Measurements from ENCODE around the gene FSTL4.

DNA sequence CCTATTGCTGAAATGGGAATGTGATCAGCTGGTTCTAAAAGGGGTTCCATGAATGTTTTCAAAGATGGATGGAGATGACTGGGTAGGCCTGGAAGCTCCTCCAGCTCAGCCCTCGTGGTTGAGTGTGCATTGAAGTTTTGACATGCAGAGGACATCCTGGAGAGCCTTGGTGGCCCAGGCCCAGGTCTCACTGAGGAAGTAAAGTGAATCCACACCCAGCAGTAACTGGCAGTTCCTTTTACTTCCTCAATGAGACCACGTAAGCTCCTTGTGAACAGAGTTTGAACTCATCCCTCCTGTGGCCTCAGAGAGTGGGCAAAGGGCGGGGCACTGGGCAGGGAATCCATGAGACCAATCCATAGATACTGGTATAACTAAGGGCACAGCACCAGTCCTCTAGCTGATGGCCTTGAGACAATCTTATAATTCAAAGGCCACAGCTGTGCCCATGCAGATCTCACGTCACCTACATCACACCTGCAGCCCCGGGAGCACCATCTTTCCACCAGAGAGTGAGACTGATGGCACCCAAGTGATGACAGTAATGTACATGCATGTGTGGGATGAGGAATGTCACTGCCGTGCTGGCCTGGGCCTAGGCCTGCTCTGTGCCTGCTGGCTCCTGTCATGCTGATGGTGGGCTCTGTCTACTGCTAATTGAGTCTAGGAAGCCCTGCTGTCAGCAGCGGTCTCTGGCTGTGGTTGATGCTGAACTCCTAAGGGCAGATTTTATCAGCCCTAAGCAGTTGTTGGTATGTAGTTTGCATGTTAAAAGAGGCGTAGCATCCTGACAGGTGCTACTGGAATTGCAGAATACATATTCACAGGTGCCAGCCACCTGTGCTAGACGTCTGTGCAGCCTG, 257.8 kb downstream of the FSTL4 start:
- TF ChIP-seq RARB (CRISPR knock-in tag; IDR thresholded peaks at IDR 0.05) (no peak), ZC3H10 (CRISPR knock-in tag; IDR thresholded peaks at IDR 0.05) (no peak), ISL1 (CRISPR knock-in tag; IDR thresholded peaks at IDR 0.05) (no peak), ZNF70 (CRISPR knock-in tag; IDR thresholded peaks at IDR 0.05) (no peak), TOX (CRISPR knock-in tag; IDR thresholded peaks at IDR 0.05; ENCODE audit: borderline replicate concordance) (no peak), ESRRG (CRISPR knock-in tag; IDR thresholded peaks at IDR 0.05) (no peak)
- TF ChIP-seq, protein P1, sequence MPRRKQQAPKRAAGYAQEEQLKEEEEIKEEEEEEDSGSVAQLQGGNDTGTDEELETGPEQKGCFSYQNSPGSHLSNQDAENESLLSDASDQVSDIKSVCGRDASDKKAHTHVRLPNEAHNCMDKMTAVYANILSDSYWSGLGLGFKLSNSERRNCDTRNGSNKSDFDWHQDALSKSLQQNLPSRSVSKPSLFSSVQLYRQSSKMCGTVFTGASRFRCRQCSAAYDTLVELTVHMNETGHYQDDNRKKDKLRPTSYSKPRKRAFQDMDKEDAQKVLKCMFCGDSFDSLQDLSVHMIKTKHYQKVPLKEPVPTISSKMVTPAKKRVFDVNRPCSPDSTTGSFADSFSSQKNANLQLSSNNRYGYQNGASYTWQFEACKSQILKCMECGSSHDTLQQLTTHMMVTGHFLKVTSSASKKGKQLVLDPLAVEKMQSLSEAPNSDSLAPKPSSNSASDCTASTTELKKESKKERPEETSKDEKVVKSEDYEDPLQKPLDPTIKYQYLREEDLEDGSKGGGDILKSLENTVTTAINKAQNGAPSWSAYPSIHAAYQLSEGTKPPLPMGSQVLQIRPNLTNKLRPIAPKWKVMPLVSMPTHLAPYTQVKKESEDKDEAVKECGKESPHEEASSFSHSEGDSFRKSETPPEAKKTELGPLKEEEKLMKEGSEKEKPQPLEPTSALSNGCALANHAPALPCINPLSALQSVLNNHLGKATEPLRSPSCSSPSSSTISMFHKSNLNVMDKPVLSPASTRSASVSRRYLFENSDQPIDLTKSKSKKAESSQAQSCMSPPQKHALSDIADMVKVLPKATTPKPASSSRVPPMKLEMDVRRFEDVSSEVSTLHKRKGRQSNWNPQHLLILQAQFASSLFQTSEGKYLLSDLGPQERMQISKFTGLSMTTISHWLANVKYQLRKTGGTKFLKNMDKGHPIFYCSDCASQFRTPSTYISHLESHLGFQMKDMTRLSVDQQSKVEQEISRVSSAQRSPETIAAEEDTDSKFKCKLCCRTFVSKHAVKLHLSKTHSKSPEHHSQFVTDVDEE (CRISPR knock-in tag; IDR thresholded peaks at IDR 0.05), result no peak
- TF ChIP-seq, protein P2, sequence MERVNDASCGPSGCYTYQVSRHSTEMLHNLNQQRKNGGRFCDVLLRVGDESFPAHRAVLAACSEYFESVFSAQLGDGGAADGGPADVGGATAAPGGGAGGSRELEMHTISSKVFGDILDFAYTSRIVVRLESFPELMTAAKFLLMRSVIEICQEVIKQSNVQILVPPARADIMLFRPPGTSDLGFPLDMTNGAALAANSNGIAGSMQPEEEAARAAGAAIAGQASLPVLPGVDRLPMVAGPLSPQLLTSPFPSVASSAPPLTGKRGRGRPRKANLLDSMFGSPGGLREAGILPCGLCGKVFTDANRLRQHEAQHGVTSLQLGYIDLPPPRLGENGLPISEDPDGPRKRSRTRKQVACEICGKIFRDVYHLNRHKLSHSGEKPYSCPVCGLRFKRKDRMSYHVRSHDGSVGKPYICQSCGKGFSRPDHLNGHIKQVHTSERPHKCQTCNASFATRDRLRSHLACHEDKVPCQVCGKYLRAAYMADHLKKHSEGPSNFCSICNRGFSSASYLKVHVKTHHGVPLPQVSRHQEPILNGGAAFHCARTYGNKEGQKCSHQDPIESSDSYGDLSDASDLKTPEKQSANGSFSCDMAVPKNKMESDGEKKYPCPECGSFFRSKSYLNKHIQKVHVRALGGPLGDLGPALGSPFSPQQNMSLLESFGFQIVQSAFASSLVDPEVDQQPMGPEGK (CRISPR knock-in tag; IDR thresholded peaks at IDR 0.05; ENCODE audit: borderline replicate concordance), result no peak
- TF ChIP-seq, protein P3, sequence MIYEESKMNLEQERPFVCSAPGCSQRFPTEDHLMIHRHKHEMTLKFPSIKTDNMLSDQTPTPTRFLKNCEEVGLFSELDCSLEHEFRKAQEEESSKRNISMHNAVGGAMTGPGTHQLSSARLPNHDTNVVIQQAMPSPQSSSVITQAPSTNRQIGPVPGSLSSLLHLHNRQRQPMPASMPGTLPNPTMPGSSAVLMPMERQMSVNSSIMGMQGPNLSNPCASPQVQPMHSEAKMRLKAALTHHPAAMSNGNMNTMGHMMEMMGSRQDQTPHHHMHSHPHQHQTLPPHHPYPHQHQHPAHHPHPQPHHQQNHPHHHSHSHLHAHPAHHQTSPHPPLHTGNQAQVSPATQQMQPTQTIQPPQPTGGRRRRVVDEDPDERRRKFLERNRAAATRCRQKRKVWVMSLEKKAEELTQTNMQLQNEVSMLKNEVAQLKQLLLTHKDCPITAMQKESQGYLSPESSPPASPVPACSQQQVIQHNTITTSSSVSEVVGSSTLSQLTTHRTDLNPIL (CRISPR knock-in tag; IDR thresholded peaks at IDR 0.05; ENCODE audit: low read depth), result no peak
